K562 (cell line): Measurements from ENCODE around the gene SYTL2. TPM values are rescaled to one million over a fixed set of nuclear protein-coding genes. Genes with fewer than 3 reads are reported as not detected.

Experiments
- AFF1 ChIP-seq, 2 experiments: fragments of 450-650 bp; IDR thresholded peaks; 2 replicates each; pipeline ENCODE4 v1.6.1; 2018; ENCODE audit warnings: mild to moderate bottlenecking in 2 of 2, low read depth in 1 of 2; ENCODE audit not compliant: partially characterized antibody in 2 of 2
- BCOR ChIP-seq: fragments of 450-650 bp; IDR thresholded peaks from 2 replicates; pipeline ENCODE4 v1.6.1; 2016
- CBX3 ChIP-seq, 2 experiments: IDR thresholded peaks; 1 replicate in 1 of 2; 2 replicates in 1 of 2; pipeline ENCODE4 v1.6.1; 2012; ENCODE audit warnings: inconsistent platforms in 2 of 2, low read length in 2 of 2, borderline replicate concordance in 1 of 2, control low read depth in 1 of 2
- CGGBP1 ChIP-seq: fragments of 250-450 bp; sonication (Bioruptor Pico); IDR thresholded peaks from 2 replicates; pipeline ENCODE4 v1.9.0; 2021; ENCODE audit warnings: mild to moderate bottlenecking
- CREB3L1 ChIP-seq: fragments of 450-650 bp; IDR thresholded peaks from 2 replicates; pipeline ENCODE4 v1.6.1; 2014; ENCODE audit warnings: low read depth, mild to moderate bottlenecking, moderate library complexity, borderline replicate concordance
- CXXC5 ChIP-seq: fragments of 250-450 bp; sonication (Bioruptor Pico); IDR thresholded peaks from 2 replicates; pipeline ENCODE4 v1.8.0; 2022; ENCODE audit warnings: inconsistent platforms, mild to moderate bottlenecking, moderate library complexity
- FOXP1 ChIP-seq: sonication (generic); formaldehyde crosslinking; IDR thresholded peaks from 2 replicates; pipeline ENCODE4 v1.8.0; 2022; ENCODE audit warnings: mild to moderate bottlenecking, missing genetic modification reagents
- MTA1 ChIP-seq: fragments of 450-650 bp; IDR thresholded peaks from 2 replicates; pipeline ENCODE4 v1.6.1; 2017; ENCODE audit warnings: borderline replicate concordance
- MTF1 ChIP-seq: fragments of 250-450 bp; sonication (Bioruptor Pico); IDR thresholded peaks from 2 replicates; pipeline ENCODE4 v1.9.0; 2021; ENCODE audit warnings: moderate library complexity, mild to moderate bottlenecking, inconsistent platforms, borderline replicate concordance
- NBN ChIP-seq: fragments of 450-650 bp; IDR thresholded peaks from 2 replicates; pipeline ENCODE4 v1.6.1; 2016; ENCODE audit warnings: low read depth, mild to moderate bottlenecking
- POU5F1 ChIP-seq: fragments of 150-350 bp; IDR thresholded peaks from 2 replicates; pipeline ENCODE4 v1.6.1; 2014; ENCODE audit warnings: borderline replicate concordance, low read length, low read depth, mild to moderate bottlenecking; ENCODE audit not compliant: partially characterized antibody
- RBM22 ChIP-seq: fragments of 200-400 bp; formaldehyde crosslinking; IDR thresholded peaks from 2 replicates; pipeline ENCODE4 v1.6.1; 2018; ENCODE audit warnings: low read length, low read depth; ENCODE audit not compliant: poor library complexity, severe bottlenecking
- TEAD1 ChIP-seq, 2 experiments: fragments of 450-650 bp in 1 of 2; sonication (generic) in 1 of 2; formaldehyde crosslinking; IDR thresholded peaks; 2 replicates each; pipeline versions ENCODE4 v1.4.0 to v1.8.0; 2020 to 2022; ENCODE audit warnings: mild to moderate bottlenecking in 2 of 2, missing genetic modification reagents in 1 of 2
- polyA plus RNA-seq, 8 experiments: library from polyadenylated mRNA; depleted of rRNA in 4 of 8; stranded (reverse) in 5 of 8; unstranded in 3 of 8; fragments of >200 nt; fragmentation: Nextera tagmentation in 2 of 8; fragmentation: Illumina TruSeq in 1 of 8; extraction: Ambion mirVana in 2 of 8; extraction: Trizol in 1 of 8; gene quantifications; 2 replicates each; pipeline versions ENCODE4 v1.2.1 to v1.2.3, GENCODE V29; 2011 to 2014; ENCODE audit warnings: inconsistent platforms in 1 of 8, missing spikeins in 1 of 8
- total RNA-seq, 7 experiments: library from RNA; depleted of rRNA in 6 of 7; stranded (reverse); fragments of >200 nt in 6 of 7; fragmentation: Illumina TruSeq in 2 of 7; extraction: Trizol in 2 of 7; gene quantifications; 2 replicates each; pipeline versions ENCODE4 v1.2.1 to v1.2.3, GENCODE V29; 2011 to 2021; ENCODE audit warnings: low replicate concordance in 1 of 7
- TF ChIP-seq, protein P1 (sequence below): IDR thresholded peaks from 2 replicates; pipeline ENCODE4 v1.6.1; 2016; ENCODE audit warnings: missing genetic modification characterization, missing compliant biosample characterization
- TF ChIP-seq, protein P2 (sequence below), 2 experiments: fragments of 450-650 bp; conservative IDR thresholded peaks; 2 replicates each; pipeline ENCODE4 v1.6.1; 2017; ENCODE audit warnings: mild to moderate bottlenecking in 2 of 2, moderate library complexity in 2 of 2

SYTL2 gene
- total and polyA plus RNA-seq, 9 of the 15 experiments (the other 6 are each of a cell fraction or from before 2014, with no cell fraction given): 0.05 to 0.57 (median 0.35) TPM

- peak; percentile 71; the same call in 1 of the 2 replicates for TF ChIP-seq BCOR
- no peak for TF ChIP-seq RBM22
- TF ChIP-seq, protein P1, sequence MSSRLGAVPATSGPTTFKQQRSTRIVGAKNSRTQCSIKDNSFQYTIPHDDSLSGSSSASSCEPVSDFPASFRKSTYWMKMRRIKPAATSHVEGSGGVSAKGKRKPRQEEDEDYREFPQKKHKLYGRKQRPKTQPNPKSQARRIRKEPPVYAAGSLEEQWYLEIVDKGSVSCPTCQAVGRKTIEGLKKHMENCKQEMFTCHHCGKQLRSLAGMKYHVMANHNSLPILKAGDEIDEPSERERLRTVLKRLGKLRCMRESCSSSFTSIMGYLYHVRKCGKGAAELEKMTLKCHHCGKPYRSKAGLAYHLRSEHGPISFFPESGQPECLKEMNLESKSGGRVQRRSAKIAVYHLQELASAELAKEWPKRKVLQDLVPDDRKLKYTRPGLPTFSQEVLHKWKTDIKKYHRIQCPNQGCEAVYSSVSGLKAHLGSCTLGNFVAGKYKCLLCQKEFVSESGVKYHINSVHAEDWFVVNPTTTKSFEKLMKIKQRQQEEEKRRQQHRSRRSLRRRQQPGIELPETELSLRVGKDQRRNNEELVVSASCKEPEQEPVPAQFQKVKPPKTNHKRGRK: peak; percentile 3; the same call in 1 of the 2 replicates
- peak; percentile 41; the same call in 1 of the 2 replicates for TF ChIP-seq MTA1
- no peak for TF ChIP-seq CGGBP1 (CRISPR knock-in tag)
- TF ChIP-seq POU5F1: no peak
- peak in 1 of 2 experiments; percentile 23 for TF ChIP-seq AFF1 (IDR thresholded peaks at IDR 0.05; ENCODE audit: low read depth in 1 of 2, partially characterized antibody in 2 of 2)
- no peak for TF ChIP-seq MTF1 (CRISPR knock-in tag)
- 0 out of 2 replicates have a peak, but pooled peaks have one; percentile 61 for TF ChIP-seq FOXP1 (CRISPR knock-in tag)
- TF ChIP-seq NBN: peak; percentile 66; the same call in 1 of the 2 replicates
- TF ChIP-seq TEAD1 (CRISPR knock-in tag; IDR thresholded peaks at IDR 0.05): peak in 1 of 2 experiments; percentile 76; a peak in 1 of 4 replicates
- TF ChIP-seq, protein P2, sequence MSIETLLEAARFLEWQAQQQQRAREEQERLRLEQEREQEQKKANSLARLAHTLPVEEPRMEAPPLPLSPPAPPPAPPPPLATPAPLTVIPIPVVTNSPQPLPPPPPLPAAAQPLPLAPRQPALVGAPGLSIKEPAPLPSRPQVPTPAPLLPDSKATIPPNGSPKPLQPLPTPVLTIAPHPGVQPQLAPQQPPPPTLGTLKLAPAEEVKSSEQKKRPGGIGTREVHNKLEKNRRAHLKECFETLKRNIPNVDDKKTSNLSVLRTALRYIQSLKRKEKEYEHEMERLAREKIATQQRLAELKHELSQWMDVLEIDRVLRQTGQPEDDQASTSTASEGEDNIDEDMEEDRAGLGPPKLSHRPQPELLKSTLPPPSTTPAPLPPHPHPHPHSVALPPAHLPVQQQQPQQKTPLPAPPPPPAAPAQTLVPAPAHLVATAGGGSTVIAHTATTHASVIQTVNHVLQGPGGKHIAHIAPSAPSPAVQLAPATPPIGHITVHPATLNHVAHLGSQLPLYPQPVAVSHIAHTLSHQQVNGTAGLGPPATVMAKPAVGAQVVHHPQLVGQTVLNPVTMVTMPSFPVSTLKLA (conservative IDR thresholded peaks at IDR 0.05): 0 out of 4 replicates have a peak, but pooled peaks of 1 of the 2 experiments have one; percentile 64
- peak in 1 of 2 experiments; percentile 81; a peak in 1 of 3 replicates for TF ChIP-seq CBX3 (IDR thresholded peaks at IDR 0.05; ENCODE audit: borderline replicate concordance in 1 of 2, low read length in 2 of 2)
- peak; percentile 22; the same call in 1 of the 2 replicates for TF ChIP-seq CREB3L1
- peak; percentile 92 for TF ChIP-seq CXXC5 (CRISPR knock-in tag)
Observed at GRCh38 chr11:85854557-85855340, 43.8 kb upstream of the SYTL2 start (continued).
